SK-N-SH (cell line): ENCODE results near the gene LNX2. TPM values are rescaled to one million over a fixed set of nuclear protein-coding genes. Genes with fewer than 3 reads are reported as not detected.

Experiments used
- CTCF ChIA-PET: fragments of 300-600, 350-600 bp; formaldehyde crosslinking; extraction: SDS; loops from one replicate; lab custom pipeline; 2021; lab: Yijun Ruan, JAX
- POLR2A ChIA-PET: fragments of 350-600 bp; sonication (Branson Sonifier 250); formaldehyde crosslinking; extraction: SDS; loops from one replicate; lab custom pipeline; 2020; ENCODE audit warnings: antibody characterized with exemption, inconsistent platforms; lab: Yijun Ruan, JAX
- DNase-seq: peaks from one replicate; pipeline ENCODE4 v3.0.0; 2012
- H2AFZ ChIP-seq: fragments of 200-600 bp; sonication (generic); 2 replicates; pipeline ENCODE4 v1.8.1; 2016; ENCODE audit warnings: antibody characterized with exemption, mild to moderate bottlenecking, low read depth
- H3F3A ChIP-seq: fragments of 200-600 bp; sonication (generic); replicated peaks from 2 replicates; pipeline ENCODE3; 2016; ENCODE audit warnings: antibody characterized with exemption, mild to moderate bottlenecking; ENCODE audit not compliant: insufficient read depth
- H3K27ac ChIP-seq, 2 experiments: fragments of 200-500 bp in 1 of 2; fragments of 200-600 bp in 1 of 2; sonication (Bioruptor generic) in 1 of 2; sonication (generic), shearing (Covaris generic) in 1 of 2; 2 replicates each; pipeline versions ENCODE4 v1.5.1 to v1.6.1; 2014 to 2016; ENCODE audit warnings: low read depth in 2 of 2, inconsistent platforms in 1 of 2, low read length in 1 of 2, mild to moderate bottlenecking in 1 of 2, mixed read lengths in 1 of 2
- H3K27me3 ChIP-seq: fragments of 200-600 bp; sonication (generic), shearing (Covaris generic); 2 replicates; pipeline ENCODE4 v1.6.1; 2016; ENCODE audit warnings: mixed run types; ENCODE audit not compliant: insufficient read depth
- H3K36me3 ChIP-seq, 2 experiments: fragments of 200-500 bp in 1 of 2; fragments of 200-600 bp in 1 of 2; sonication (Bioruptor generic) in 1 of 2; sonication (generic) in 1 of 2; replicated peaks in 1 of 2; 2 replicates each; pipeline versions ENCODE3 to v1.5.1; 2014 to 2016; ENCODE audit warnings: low read length in 1 of 2, mild to moderate bottlenecking in 1 of 2; ENCODE audit not compliant: insufficient read depth in 2 of 2, control insufficient read depth in 1 of 2
- H3K4me1 ChIP-seq, 2 experiments: fragments of 200-500 bp in 1 of 2; fragments of 200-600 bp in 1 of 2; sonication (Bioruptor generic) in 1 of 2; sonication (generic), shearing (Covaris generic) in 1 of 2; 2 replicates each; pipeline versions ENCODE4 v1.5.1 to v1.6.1; 2014 to 2016; ENCODE audit warnings: low read depth in 1 of 2, low read length in 1 of 2, mixed run types in 1 of 2; ENCODE audit not compliant: insufficient read depth in 2 of 2, control insufficient read depth in 1 of 2
- H3K4me2 ChIP-seq: fragments of 200-600 bp; sonication (generic), shearing (Covaris generic); 2 replicates; pipeline ENCODE4 v1.6.1; 2017; ENCODE audit warnings: mixed run types
- H3K4me3 ChIP-seq, 2 experiments: fragments of 200-500 bp in 1 of 2; fragments of 200-600 bp in 1 of 2; sonication (Bioruptor generic) in 1 of 2; sonication (generic), shearing (Covaris generic) in 1 of 2; 2 replicates each; pipeline versions ENCODE4 v1.5.1 to v1.8.1; 2014 to 2016; ENCODE audit warnings: low read depth in 2 of 2, inconsistent platforms in 1 of 2, low read length in 1 of 2, mild to moderate bottlenecking in 1 of 2, mixed read lengths in 1 of 2, moderate library complexity in 1 of 2
- H3K79me2 ChIP-seq: fragments of 200-600 bp; sonication (generic); 2 replicates; pipeline ENCODE4 v1.8.1; 2017; ENCODE audit warnings: mild to moderate bottlenecking; ENCODE audit not compliant: insufficient read depth
- H3K9ac ChIP-seq: fragments of 200-600 bp; sonication (generic); 2 replicates; pipeline ENCODE4 v1.6.1; 2017; ENCODE audit warnings: mixed run types
- H3K9me2 ChIP-seq: fragments of 200-600 bp; sonication (generic); 2 replicates; pipeline ENCODE4 v1.6.1; 2017; ENCODE audit warnings: mixed run types
- H3K9me3 ChIP-seq: fragments of 200-600 bp; sonication (generic); 2 replicates; pipeline ENCODE4 v1.6.1; 2017; ENCODE audit warnings: mixed run types, mild to moderate bottlenecking, moderate library complexity
- H4K20me1 ChIP-seq: fragments of 200-600 bp; sonication (generic); 2 replicates; pipeline ENCODE4 v1.6.1; 2017; ENCODE audit warnings: mild to moderate bottlenecking, mixed run types; ENCODE audit not compliant: insufficient read depth
- ELF1 ChIP-seq: IDR thresholded peaks from 2 replicates; pipeline ENCODE4 v1.4.0; 2012
- EP300 ChIP-seq, 2 experiments: IDR thresholded peaks; 2 replicates each; pipeline versions ENCODE4 v1.4.0 to v1.6.1; 2012; ENCODE audit warnings: borderline replicate concordance in 1 of 2, low read depth in 1 of 2, low read length in 1 of 2
- EZH2phosphoT487 ChIP-seq: fragments of 200-600 bp; sonication (generic); IDR thresholded peaks from 2 replicates; pipeline ENCODE4 v1.6.1; 2017; ENCODE audit warnings: low read depth, mixed run types, mild to moderate bottlenecking, antibody characterized with exemption, moderate library complexity, borderline replicate concordance
- FOSL2 ChIP-seq: IDR thresholded peaks from 2 replicates; pipeline ENCODE4 v1.4.0; 2012; ENCODE audit warnings: low read depth, mild to moderate bottlenecking, moderate library complexity, borderline replicate concordance
- FOXJ3 ChIP-seq: sonication (generic); formaldehyde crosslinking; IDR thresholded peaks from 2 replicates; pipeline ENCODE4 v1.5.1; 2020; ENCODE audit warnings: mild to moderate bottlenecking, missing genetic modification reagents
- FOXM1 ChIP-seq: IDR thresholded peaks from 2 replicates; pipeline ENCODE4 v1.4.0; 2012; ENCODE audit warnings: low read depth, mild to moderate bottlenecking
- GABPA ChIP-seq: IDR thresholded peaks from 2 replicates; pipeline ENCODE4 v1.4.0; 2012; ENCODE audit warnings: low read depth, mild to moderate bottlenecking
- GATA2 ChIP-seq: sonication (generic); formaldehyde crosslinking; IDR thresholded peaks from 2 replicates; pipeline ENCODE4 v1.5.0; 2020; ENCODE audit warnings: mild to moderate bottlenecking, missing genetic modification reagents
- NFIC ChIP-seq: IDR thresholded peaks from 2 replicates; pipeline ENCODE4 v1.4.0; 2012; ENCODE audit warnings: borderline replicate concordance
- POLR2AphosphoS5 ChIP-seq: IDR thresholded peaks from 2 replicates; pipeline ENCODE4 v1.6.1; 2012; ENCODE audit warnings: low read depth, low read length
- REST ChIP-seq: IDR thresholded peaks from 2 replicates; pipeline ENCODE4 v1.6.1; 2012; ENCODE audit warnings: mild to moderate bottlenecking, low read depth, low read length, moderate library complexity
- SMC3 ChIP-seq: IDR thresholded peaks from 2 replicates; pipeline ENCODE4 v1.6.1; 2012; ENCODE audit warnings: low read depth, low read length, improper control_type of control experiment
- TAF1 ChIP-seq: IDR thresholded peaks from 2 replicates; pipeline ENCODE4 v1.6.1; 2012; ENCODE audit warnings: low read depth, mild to moderate bottlenecking, low read length, moderate library complexity, borderline replicate concordance
- TCF12 ChIP-seq: IDR thresholded peaks from 2 replicates; pipeline ENCODE4 v1.4.0; 2012
- TEAD4 ChIP-seq: IDR thresholded peaks from 2 replicates; pipeline ENCODE4 v1.4.0; 2012; ENCODE audit warnings: mild to moderate bottlenecking, borderline replicate concordance; ENCODE audit not compliant: insufficient read depth
- USF1 ChIP-seq: IDR thresholded peaks from 2 replicates; pipeline ENCODE4 v1.4.0; 2012; ENCODE audit warnings: low read depth, borderline replicate concordance
- USF2 ChIP-seq: fragments of 150-350 bp; IDR thresholded peaks from 2 replicates; pipeline ENCODE4 v1.6.1; 2017; ENCODE audit warnings: antibody characterized with exemption, low read length, low read depth, borderline replicate concordance
- ZBTB33 ChIP-seq: IDR thresholded peaks from 2 replicates; pipeline ENCODE4 v1.4.0; 2012; ENCODE audit warnings: low read depth, borderline replicate concordance
- WGBS: methylation state at CpG from one replicate; pipeline ENCODE4 v1.1.6; 2017; ENCODE audit warnings: low lambda C conversion rate; 5-methylcytosine and 5-hydroxymethylcytosine counted together
- polyA plus RNA-seq, 3 experiments: library from polyadenylated mRNA; depleted of rRNA; stranded (reverse); fragments of >200 nt; gene quantifications; 2 replicates each; pipeline ENCODE4 v1.2.3, GENCODE V29; 2012

LNX2 gene
- polyA plus RNA-seq, 1 of the 3 experiments (the other 2 are of a cell fraction), result 3.7 TPM

GRCh38 chr13:27635266-27635665 lies 14.9 kb upstream of the LNX2 start (continued):
- TF ChIP-seq USF2 (no peak), SMC3 (no peak), GATA2 (no peak), TCF12 (no peak), FOXM1 (no peak)

- Histone ChIP-seq H3K36me3 (peaks cover 6 to 21% of the 10 kb centered on the region in 2 experiments), H3K27ac (no peak overlapping the region), H3F3A (no peaks in the 10 kb centered on the region), H3K4me3 (no peak overlapping the region), H3K9me3 (no peaks in the 10 kb centered on the region), H3K9me2 (no peaks in the 10 kb centered on the region), H3K4me1 (peaks cover 7 to 16% of the 10 kb centered on the region in 2 experiments; a peak in 3 of 4 replicates)
- POLR2A ChIA-PET, result no interaction called here
- no peak for DNase-seq
- no peak for TF ChIP-seq FOSL2
- TF ChIP-seq FOXJ3 (CRISPR knock-in tag), result no peak
- no peak for TF ChIP-seq USF2
- no peak for TF ChIP-seq EP300 (IDR thresholded peaks at IDR 0.05; ENCODE audit: borderline replicate concordance in 1 of 2, low read depth in 1 of 2, low read length in 1 of 2)
- TF ChIP-seq ELF1, result no peak
- TF ChIP-seq EZH2phosphoT487, result no peak
- TF ChIP-seq, all 33 proteins: peak for 0
- H3K4me2 ChIP-seq, result no peak overlapping the region
- H2AFZ ChIP-seq, result no peak overlapping the region
- peaks cover 59% of the 10 kb centered on the region for H3K79me2 ChIP-seq
- peaks cover 47% of the 10 kb centered on the region for H4K20me1 ChIP-seq
- no peaks in the 10 kb centered on the region for H3K27me3 ChIP-seq
- CTCF ChIA-PET, result interaction anchor here (0.6 to 1.6 kb wide), 2 partner anchors 89 to 102 kb away, joined by 3 to 5 read pairs; no protein-coding TSS in a partner anchor
- H3K9ac ChIP-seq, result no peak overlapping the region
- 90% methylated on average over 3 of the region's 3 CpGs for WGBS
Observed at GRCh38 chr13:27634791-27635190, 14.5 kb upstream of the LNX2 start.

GRCh38 chr13:27634231-27634630 lies 13.9 kb upstream of the LNX2 start:
- Histone ChIP-seq H3K4me2 (no peak overlapping the region), H3K27ac (no peak overlapping the region), H3K79me2 (peaks cover 59% of the 10 kb centered on the region), H3K4me3 (no peak overlapping the region), H3K36me3 (peaks cover 9 to 21% of the 10 kb centered on the region in 2 experiments), H4K20me1 (peaks cover 47% of the 10 kb centered on the region), H3K27me3 (no peaks in the 10 kb centered on the region), H2AFZ (no peak overlapping the region), H3F3A (peaks cover 2% of the 10 kb centered on the region), H3K9me2 (no peaks in the 10 kb centered on the region), H3K4me1 (peaks cover 7 to 16% of the 10 kb centered on the region in 2 experiments; a peak in 3 of 4 replicates), H3K9ac (no peak overlapping the region), H3K9me3 (no peaks in the 10 kb centered on the region)
- ChIA-PET POLR2A (no interaction called here), CTCF (interaction anchor here (0.6 kb wide), 1 partner anchor 89 kb away, joined by 3 read pairs; no protein-coding TSS in a partner anchor)
- DNase-seq, result no peak
- 100% methylated on average over 2 of the region's 2 CpGs for WGBS
- TF ChIP-seq NFIC, result no peak
- no peak for TF ChIP-seq POLR2AphosphoS5
- no peak for TF ChIP-seq TCF12
- TF ChIP-seq GABPA, result no peak
- no peak for TF ChIP-seq ZBTB33
- no peak for TF ChIP-seq USF1
- TF ChIP-seq FOXJ3 (CRISPR knock-in tag), result no peak
- no peak for TF ChIP-seq SMC3
- TF ChIP-seq TAF1, result no peak
- no peak for TF ChIP-seq TEAD4
- no peak for TF ChIP-seq REST
